A673 (cell line): ENCODE measurements around the gene NTNG1.

Source experiments
- EZH2 ChIP-seq: fragments of 200-600 bp; sonication (generic); IDR thresholded peaks from 2 replicates; pipeline ENCODE4 v1.6.1; 2017; ENCODE audit warnings: borderline replicate concordance, low read depth, mild to moderate bottlenecking, mixed read lengths, antibody characterized with exemption, low read length; ENCODE audit not compliant: poor library complexity, severe bottlenecking
- TF ChIP-seq, protein P1 (sequence below): fragments of 300-800, 200-600 bp; sonication (generic); conservative IDR thresholded peaks from 2 replicates; pipeline ENCODE4 v1.5.1; 2017; ENCODE audit warnings: low read depth, mild to moderate bottlenecking, antibody characterized with exemption, low read length, moderate library complexity, mixed read lengths

DNA sequence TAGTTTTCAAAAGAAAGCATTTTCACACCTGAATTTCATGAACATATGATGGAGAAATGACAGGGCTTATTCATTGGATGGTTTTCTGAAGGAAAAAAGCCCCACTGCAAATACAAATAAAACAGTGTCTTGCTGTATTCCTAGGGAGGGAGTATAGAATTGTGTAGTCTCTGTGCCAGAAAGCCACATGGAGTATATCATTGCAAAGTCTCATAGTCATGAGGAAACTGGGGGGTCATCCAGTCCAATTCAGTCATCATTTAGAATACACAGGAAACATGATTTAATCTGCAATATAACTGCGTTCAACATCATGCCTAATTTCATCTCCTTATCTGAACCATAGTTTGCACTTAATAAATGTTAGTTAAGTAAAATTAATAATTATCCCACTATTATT, 222.3 kb downstream of the NTNG1 start:
- TF ChIP-seq, protein P1, sequence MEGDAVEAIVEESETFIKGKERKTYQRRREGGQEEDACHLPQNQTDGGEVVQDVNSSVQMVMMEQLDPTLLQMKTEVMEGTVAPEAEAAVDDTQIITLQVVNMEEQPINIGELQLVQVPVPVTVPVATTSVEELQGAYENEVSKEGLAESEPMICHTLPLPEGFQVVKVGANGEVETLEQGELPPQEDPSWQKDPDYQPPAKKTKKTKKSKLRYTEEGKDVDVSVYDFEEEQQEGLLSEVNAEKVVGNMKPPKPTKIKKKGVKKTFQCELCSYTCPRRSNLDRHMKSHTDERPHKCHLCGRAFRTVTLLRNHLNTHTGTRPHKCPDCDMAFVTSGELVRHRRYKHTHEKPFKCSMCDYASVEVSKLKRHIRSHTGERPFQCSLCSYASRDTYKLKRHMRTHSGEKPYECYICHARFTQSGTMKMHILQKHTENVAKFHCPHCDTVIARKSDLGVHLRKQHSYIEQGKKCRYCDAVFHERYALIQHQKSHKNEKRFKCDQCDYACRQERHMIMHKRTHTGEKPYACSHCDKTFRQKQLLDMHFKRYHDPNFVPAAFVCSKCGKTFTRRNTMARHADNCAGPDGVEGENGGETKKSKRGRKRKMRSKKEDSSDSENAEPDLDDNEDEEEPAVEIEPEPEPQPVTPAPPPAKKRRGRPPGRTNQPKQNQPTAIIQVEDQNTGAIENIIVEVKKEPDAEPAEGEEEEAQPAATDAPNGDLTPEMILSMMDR, result no peak
- TF ChIP-seq EZH2, result no peak
